WTC11 (cell line): Measurements from ENCODE around the gene LPCAT1. TPM values are rescaled to one million over a fixed set of nuclear protein-coding genes. Genes with fewer than 3 reads are reported as not detected.

Experiments used
- ATAC-seq: fragments of 200-7000 bp; cut with Tn5 transposase; 2 replicates; pipeline ENCODE4 v1.10.0; 2021; ENCODE audit warnings: mild to moderate bottlenecking, moderate library complexity
- CTCF ChIA-PET: fragments of 300-600 bp; sonication (Branson Sonifier 250); formaldehyde crosslinking; loops from one replicate; lab custom pipeline; 2021; ENCODE audit warnings: antibody characterized with exemption; lab: Charles Lee
- POLR2A ChIA-PET: fragments of 350-600 bp; sonication (Branson Sonifier 250); formaldehyde crosslinking; loops from one replicate; lab custom pipeline; 2021; ENCODE audit warnings: antibody characterized with exemption; lab: Charles Lee
- DNase-seq: peaks from one replicate; pipeline ENCODE4 v3.0.0; 2021; ENCODE audit warnings: low spot score
- H3K27ac Mint-ChIP-seq: 2 replicates; pipeline ENCODE4 v1.8.0; 2021; ENCODE audit warnings: mixed read lengths
- H3K27me3 Mint-ChIP-seq: 2 replicates; pipeline ENCODE4 v1.8.0; 2021; ENCODE audit warnings: low read depth, mild to moderate bottlenecking, moderate library complexity, mixed read lengths
- H3K36me3 Mint-ChIP-seq: 2 replicates; pipeline ENCODE4 v1.8.0; 2021; ENCODE audit warnings: mixed read lengths
- H3K4me1 Mint-ChIP-seq: 2 replicates; pipeline ENCODE4 v1.8.0; 2022; ENCODE audit warnings: mixed read lengths
- H3K4me3 Mint-ChIP-seq: 2 replicates; pipeline ENCODE4 v1.8.0; 2021; ENCODE audit warnings: mild to moderate bottlenecking, moderate library complexity, mixed read lengths
- H3K9me3 Mint-ChIP-seq: 2 replicates; pipeline ENCODE4 v1.8.0; 2021; ENCODE audit warnings: mixed read lengths
- ATF2 ChIP-seq: sonication (generic); formaldehyde crosslinking; IDR thresholded peaks from 2 replicates; pipeline ENCODE4 v1.8.1; 2022; ENCODE audit warnings: low read depth, missing genetic modification reagents, borderline replicate concordance
- ATF3 ChIP-seq: sonication (generic); formaldehyde crosslinking; conservative IDR thresholded peaks from 2 replicates; pipeline ENCODE4 v1.8.1; 2022; ENCODE audit warnings: mild to moderate bottlenecking, missing genetic modification reagents
- HMGXB4 ChIP-seq: sonication (generic); formaldehyde crosslinking; IDR thresholded peaks from 2 replicates; pipeline ENCODE4 v1.8.1; 2023; ENCODE audit warnings: mild to moderate bottlenecking, moderate library complexity, missing genetic modification reagents
- OVOL2 ChIP-seq: fragments of 250-450 bp; sonication (Bioruptor Pico); IDR thresholded peaks from 2 replicates; pipeline ENCODE4 v1.9.0; 2021; ENCODE audit warnings: mild to moderate bottlenecking, borderline replicate concordance
- PRRX2 ChIP-seq: fragments of 250-450 bp; sonication (Bioruptor Pico); IDR thresholded peaks from 2 replicates; pipeline ENCODE4 v1.8.0; 2021; ENCODE audit warnings: mild to moderate bottlenecking
- TCF7 ChIP-seq: sonication (generic); formaldehyde crosslinking; IDR thresholded peaks from 2 replicates; pipeline ENCODE4 v1.8.0; 2022; ENCODE audit warnings: mild to moderate bottlenecking, low read depth, missing genetic modification reagents, moderate library complexity
- ZNF263 ChIP-seq: sonication (generic); formaldehyde crosslinking; IDR thresholded peaks from 2 replicates; pipeline ENCODE4 v1.8.1; 2022; ENCODE audit warnings: low read depth, mild to moderate bottlenecking, moderate library complexity, missing genetic modification reagents
- ZNF423 ChIP-seq: fragments of 250-450 bp; sonication (Bioruptor Pico); IDR thresholded peaks from 2 replicates; pipeline ENCODE4 v2.1.2; 2022; ENCODE audit warnings: mild to moderate bottlenecking, moderate library complexity
- ZNF671 ChIP-seq: fragments of 250-450 bp; sonication (Bioruptor Pico); IDR thresholded peaks from 2 replicates; pipeline ENCODE4 v1.8.0; 2021; ENCODE audit warnings: mild to moderate bottlenecking
- total RNA-seq: library from RNA; stranded (reverse); gene quantifications from 3 replicates; pipeline ENCODE4 v1.2.3, GENCODE V29; 2021
- TF ChIP-seq, protein P1 (sequence below): sonication (generic); formaldehyde crosslinking; IDR thresholded peaks from 2 replicates; pipeline ENCODE4 v1.8.1; 2022; ENCODE audit warnings: mild to moderate bottlenecking, moderate library complexity, missing genetic modification reagents
- TF ChIP-seq, protein P2 (sequence below): fragments of 250-450 bp; sonication (Bioruptor Pico); IDR thresholded peaks from 2 replicates; pipeline ENCODE4 v1.9.0; 2021; ENCODE audit warnings: mild to moderate bottlenecking

LPCAT1 gene
- total RNA-seq, 1 experiment from 2014 or later = 206 TPM

GRCh38 chr5:1512541-1513291 lies 11.0 kb downstream of the LPCAT1 start (continued):
- no peak for TF ChIP-seq ZNF263 (CRISPR knock-in tag)
- TF ChIP-seq, protein P1, sequence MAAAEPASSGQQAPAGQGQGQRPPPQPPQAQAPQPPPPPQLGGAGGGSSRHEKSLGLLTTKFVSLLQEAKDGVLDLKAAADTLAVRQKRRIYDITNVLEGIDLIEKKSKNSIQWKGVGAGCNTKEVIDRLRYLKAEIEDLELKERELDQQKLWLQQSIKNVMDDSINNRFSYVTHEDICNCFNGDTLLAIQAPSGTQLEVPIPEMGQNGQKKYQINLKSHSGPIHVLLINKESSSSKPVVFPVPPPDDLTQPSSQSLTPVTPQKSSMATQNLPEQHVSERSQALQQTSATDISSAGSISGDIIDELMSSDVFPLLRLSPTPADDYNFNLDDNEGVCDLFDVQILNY = no peak

DNA sequence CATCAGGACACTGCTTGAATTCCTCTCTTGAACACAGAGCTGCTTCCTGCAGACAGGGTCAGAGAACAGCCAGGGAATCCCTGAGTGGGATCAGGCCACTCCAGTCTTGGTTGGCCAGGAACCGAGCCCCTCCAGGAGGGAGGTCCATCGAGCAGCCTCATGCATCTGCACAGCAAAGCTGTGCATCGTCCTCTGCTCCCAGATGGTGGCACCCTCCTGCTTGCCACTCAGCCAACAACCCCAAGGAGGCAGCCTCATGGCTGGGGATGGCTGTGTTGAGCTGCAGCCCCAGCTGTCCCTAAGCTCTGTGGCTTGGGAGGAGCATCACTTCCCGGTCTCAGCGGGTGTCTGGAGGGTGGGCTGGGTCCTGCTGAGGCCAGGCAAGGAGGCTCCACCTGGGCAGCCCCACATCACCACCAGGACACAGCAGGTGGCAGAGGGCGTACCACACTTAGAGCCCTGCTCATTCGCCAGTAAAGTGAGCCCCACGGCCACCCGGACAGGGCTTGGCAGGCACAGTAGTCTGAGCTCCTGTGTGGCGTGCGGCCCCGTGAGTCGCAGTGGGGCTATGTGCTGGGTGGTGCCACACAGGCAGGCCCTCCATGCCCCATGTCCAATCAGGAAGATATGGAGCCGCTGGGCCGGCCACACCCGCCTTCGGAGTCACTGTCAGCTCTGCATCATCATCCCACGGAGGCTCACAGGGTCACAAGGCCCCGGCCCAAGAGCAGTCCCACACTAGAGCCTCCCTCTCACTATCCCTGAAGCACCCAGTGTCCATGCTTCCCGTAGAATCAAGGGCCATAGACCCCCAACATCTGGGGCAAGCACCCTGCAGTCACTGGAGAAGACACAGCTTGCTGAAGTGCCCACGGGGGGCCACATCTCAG lies 11.9 kb downstream of the LPCAT1 start:
- ChIA-PET POLR2A (interaction anchor here (0.5 to 1.4 kb wide), 3 partner anchors 10 to 164 kb away, joined by 3 to 7 read pairs (median 4); no protein-coding TSS in a partner anchor), CTCF (interaction anchor here (0.6 to 2.0 kb wide), 9 partner anchors 9 to 133 kb away, joined by 3 to 14 read pairs (median 4); partner anchors contain the start of gene LPCAT1)
- H3K27me3 Mint-ChIP-seq = no peaks in the 10 kb centered on the region
- H3K4me1 Mint-ChIP-seq = peaks cover 75% of the 10 kb centered on the region
- H3K36me3 Mint-ChIP-seq = peaks cover 15% of the 10 kb centered on the region
- H3K27ac Mint-ChIP-seq = peak overlapping the region; percentile 96
- H3K9me3 Mint-ChIP-seq = no peaks in the 10 kb centered on the region
- TF ChIP-seq ZNF423 (CRISPR knock-in tag) = peak; percentile 75
- no peak for TF ChIP-seq TCF7 (CRISPR knock-in tag)
- DNase-seq (peak; percentile 24), ATAC-seq (no peak)
- H3K4me3 Mint-ChIP-seq = no peak overlapping the region

GRCh38 chr5:1511048-1511447 lies 12.7 kb downstream of the LPCAT1 start:
- Mint-ChIP-seq H3K27me3 (no peaks in the 10 kb centered on the region), H3K36me3 (peaks cover 15% of the 10 kb centered on the region), H3K9me3 (no peaks in the 10 kb centered on the region), H3K27ac (peak overlapping the region; percentile 96; the same call in 1 of the 2 replicates), H3K4me1 (peaks cover 73% of the 10 kb centered on the region), H3K4me3 (no peak overlapping the region)
- TF ChIP-seq ZNF671 (CRISPR knock-in tag) (no peak), OVOL2 (no peak), TCF7 (CRISPR knock-in tag) (no peak), HMGXB4 (no peak)
- TF ChIP-seq, protein P2, sequence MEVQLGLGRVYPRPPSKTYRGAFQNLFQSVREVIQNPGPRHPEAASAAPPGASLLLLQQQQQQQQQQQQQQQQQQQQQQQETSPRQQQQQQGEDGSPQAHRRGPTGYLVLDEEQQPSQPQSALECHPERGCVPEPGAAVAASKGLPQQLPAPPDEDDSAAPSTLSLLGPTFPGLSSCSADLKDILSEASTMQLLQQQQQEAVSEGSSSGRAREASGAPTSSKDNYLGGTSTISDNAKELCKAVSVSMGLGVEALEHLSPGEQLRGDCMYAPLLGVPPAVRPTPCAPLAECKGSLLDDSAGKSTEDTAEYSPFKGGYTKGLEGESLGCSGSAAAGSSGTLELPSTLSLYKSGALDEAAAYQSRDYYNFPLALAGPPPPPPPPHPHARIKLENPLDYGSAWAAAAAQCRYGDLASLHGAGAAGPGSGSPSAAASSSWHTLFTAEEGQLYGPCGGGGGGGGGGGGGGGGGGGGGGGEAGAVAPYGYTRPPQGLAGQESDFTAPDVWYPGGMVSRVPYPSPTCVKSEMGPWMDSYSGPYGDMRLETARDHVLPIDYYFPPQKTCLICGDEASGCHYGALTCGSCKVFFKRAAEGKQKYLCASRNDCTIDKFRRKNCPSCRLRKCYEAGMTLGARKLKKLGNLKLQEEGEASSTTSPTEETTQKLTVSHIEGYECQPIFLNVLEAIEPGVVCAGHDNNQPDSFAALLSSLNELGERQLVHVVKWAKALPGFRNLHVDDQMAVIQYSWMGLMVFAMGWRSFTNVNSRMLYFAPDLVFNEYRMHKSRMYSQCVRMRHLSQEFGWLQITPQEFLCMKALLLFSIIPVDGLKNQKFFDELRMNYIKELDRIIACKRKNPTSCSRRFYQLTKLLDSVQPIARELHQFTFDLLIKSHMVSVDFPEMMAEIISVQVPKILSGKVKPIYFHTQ (CRISPR knock-in tag) = no peak
- ATAC-seq = no peak
- ChIA-PET CTCF (interaction anchor here (1.0 to 2.0 kb wide), 3 partner anchors 8 to 134 kb away, joined by 3 to 14 read pairs (median 6); no protein-coding TSS in a partner anchor), POLR2A (interaction anchor here (1.0 kb wide), 1 partner anchor 9 kb away, joined by 3 read pairs; no protein-coding TSS in a partner anchor)
- DNase-seq = peak; percentile 9

DNA sequence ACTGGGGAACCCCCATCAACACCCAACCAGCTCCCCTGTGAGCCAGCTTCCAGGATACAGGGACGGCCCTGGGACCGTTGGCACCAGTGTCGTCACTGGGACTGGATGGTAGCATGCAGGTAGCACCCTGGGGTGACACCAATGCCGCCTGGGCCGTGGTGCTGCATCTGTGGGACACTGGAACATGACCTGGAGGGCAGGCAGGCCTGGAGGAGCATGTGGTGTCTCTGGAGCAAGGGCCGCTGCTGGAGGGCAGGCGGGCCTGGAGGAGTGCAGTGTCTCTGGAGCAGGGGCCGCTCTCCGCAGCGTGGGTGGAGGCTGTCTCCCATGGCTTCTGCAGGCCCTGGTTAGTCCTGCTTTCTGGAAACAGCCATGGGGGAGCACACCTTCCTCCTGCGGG lies 13.1 kb downstream of the LPCAT1 start:
- peak; percentile 10 for DNase-seq
- Mint-ChIP-seq H3K27me3 (no peaks in the 10 kb centered on the region), H3K9me3 (no peaks in the 10 kb centered on the region)
- TF ChIP-seq ATF3 (CRISPR knock-in tag) = no peak
- no peak for TF ChIP-seq PRRX2 (CRISPR knock-in tag)
- TF ChIP-seq ATF2 (CRISPR knock-in tag) = no peak
- TF ChIP-seq, all 79 proteins: peak for 0
- Mint-ChIP-seq H3K4me3 (no peak overlapping the region), H3K4me1 (peaks cover 73% of the 10 kb centered on the region), H3K36me3 (peaks cover 15% of the 10 kb centered on the region), H3K27ac (peak overlapping the region; percentile 85; the same call in 1 of the 2 replicates)
- no peak for ATAC-seq
- ChIA-PET CTCF (interaction anchor here (2.0 kb wide), 1 partner anchor 134 kb away, joined by 14 read pairs; no protein-coding TSS in a partner anchor), POLR2A (no interaction called here)
